Right renal pelvis (tissue), 4 donors: ENCODE data around the gene NUDT21. TPM values are rescaled to one million over a fixed set of nuclear protein-coding genes. Genes with fewer than 3 reads are reported as not detected.
"Not testable (repeated sequence)": the region's sequence is repeated elsewhere in the genome, so short reads cannot be mapped to it uniquely, and the experiment has no call there.

Experiments used
- DNase-seq, 4 donors: peaks; one replicate each; pipeline ENCODE4 v3.0.0-alpha.2; 2013; ENCODE audit warnings: low read depth in 4 of 4, low spot score in 3 of 4, missing footprints in 1 of 4
- polyA plus RNA-seq, 4 donors: library from polyadenylated mRNA; unstranded; fragments of 120-200 nt; gene quantifications; one replicate each; pipeline ENCODE4 v1.2.1, GENCODE V29; 2013; ENCODE audit not compliant: insufficient read length in 4 of 4

Gene NUDT21
- polyA plus RNA-seq = 100 to 1,000 TPM; 116 to 146 (median 143) TPM

- DNase-seq = peak; percentile 82 to 95 (median 94)
These were observed at the start of gene NUDT21, which contains the start of gene OGFOD1 for GRCh38 chr16:56450986-56451752. Gene NUDT21, minus strand, starts transcription at chr16:56451332. Its CDS starts 130 bp downstream, at chr16:56451202. Gene OGFOD1, plus strand, starts transcription at chr16:56451554. Its CDS starts 59 bp downstream, at chr16:56451613.

GRCh38 chr16:56493815-56494214, 42.7 kb upstream of the NUDT21 start:
- no peak for DNase-seq

DNA sequence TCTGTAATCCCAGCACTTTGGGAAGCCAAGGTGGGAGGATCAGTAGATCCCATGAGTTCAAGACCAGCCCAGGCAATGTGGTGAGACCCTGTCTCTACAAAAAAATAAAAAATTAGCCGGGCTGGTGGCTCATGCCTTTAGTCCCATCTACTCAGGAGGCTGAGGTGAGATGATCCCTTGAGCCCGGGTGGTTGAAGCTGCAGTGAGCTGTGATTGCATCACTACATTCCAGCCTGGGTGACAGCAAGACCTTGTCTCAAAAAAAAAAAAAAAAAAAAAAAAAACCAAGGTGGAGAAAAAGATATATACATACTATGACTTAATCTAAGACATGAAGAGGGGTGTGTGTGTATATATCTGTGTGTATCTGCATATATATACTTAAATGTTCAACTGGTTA, 42.0 kb upstream of the NUDT21 start:
- no peak for DNase-seq

GRCh38 chr16:56491657-56492261, 40.6 kb upstream of the NUDT21 start:
- DNase-seq = no peak

GRCh38 chr16:56488868-56489267, 37.7 kb upstream of the NUDT21 start:
- not testable (repeated sequence) for DNase-seq

GRCh38 chr16:56488035-56488434, 36.9 kb upstream of the NUDT21 start:
- DNase-seq = no peak

- no peak for DNase-seq
These were observed 32.3 kb upstream of the NUDT21 start for GRCh38 chr16:56483394-56483793.

DNA sequence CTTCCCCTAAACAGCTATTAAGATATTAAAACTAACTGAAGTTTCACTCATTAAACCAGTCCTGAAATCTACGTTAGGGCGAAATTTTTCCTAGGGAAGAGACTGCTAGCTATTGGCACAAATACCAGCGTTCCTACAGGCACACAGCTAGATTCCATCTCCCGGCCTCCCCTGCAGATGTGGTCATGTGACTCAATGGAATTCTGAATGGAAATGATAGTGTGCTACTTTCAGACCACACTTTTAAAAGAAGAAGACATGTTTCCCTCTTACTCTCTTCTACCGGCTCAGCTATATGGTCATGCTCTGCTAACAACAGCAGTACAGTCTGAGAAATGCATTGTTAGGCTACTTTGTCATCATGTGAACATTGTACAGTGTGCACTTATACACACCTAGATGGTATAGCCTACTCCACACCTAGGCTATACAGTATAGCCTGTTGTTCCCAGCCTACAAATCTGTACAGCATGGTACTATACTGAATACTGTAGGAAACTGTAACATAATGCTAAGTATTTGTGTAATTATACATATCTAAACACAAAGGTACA, 31.6 kb upstream of the NUDT21 start:
- DNase-seq = no peak

DNA sequence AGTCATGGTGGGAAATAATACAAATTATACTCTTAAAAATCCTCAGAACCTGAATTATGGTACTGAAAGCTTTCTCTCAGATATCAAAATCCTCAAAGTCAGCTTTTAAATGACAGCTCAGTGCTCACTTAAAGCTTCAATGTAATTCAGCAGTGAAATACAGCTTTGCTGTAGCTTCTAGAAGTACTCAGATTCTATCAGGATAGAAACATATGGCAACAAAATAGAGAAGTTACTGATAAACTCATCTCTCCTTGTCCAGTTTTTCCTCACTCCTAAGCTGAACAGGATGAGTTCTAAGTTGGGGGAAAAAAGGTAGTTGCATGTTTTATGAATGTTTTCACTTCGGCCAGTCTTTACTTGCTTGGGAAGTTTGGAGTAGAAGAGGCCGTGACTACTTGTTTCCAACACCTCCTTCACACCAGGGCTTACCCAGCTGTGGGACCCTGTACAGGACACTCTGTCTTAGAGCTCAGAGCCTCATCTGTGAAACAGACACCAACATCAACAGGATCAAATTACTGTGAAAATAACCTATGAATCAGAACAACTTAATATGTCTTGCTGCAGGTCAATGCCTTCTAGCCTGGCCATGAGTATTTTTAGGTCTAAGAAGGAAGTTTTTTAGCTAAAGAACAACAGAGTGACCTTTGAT, 30.5 kb upstream of the NUDT21 start:
- peak; percentile 5 to 51 (median 33) for DNase-seq

DNA sequence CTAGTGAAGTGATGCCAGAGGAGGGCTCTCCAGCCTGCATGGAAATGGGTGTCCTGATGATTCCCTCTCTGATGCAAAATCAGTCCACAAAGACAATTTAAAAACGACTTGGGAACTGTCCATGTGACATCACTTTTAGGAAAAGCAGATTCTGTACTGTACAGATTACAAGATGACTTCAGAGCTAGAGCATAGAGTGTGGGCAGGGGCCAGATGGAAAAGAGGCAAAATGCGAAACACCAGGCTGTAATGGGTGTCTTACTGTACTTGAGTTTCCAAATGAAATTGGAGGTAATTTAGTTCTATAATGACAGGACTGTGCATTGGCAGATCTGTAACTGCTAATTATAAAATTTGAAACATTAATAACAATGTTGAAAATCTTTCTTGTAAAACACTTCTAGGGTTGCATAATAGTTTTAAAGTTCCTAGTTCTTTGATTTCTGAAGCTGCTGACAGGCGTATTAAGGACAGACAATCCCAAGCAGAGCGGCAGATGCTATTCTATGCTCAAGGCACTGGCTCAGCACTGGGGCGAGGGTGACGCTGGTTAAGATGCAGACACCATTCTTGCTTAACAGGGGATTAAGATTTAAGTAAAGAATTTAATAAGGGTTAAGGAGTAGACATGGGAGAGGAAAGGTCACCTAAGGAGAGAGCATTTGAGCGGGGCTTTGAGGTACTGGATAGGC, 29.8 kb upstream of the NUDT21 start:
- no peak for DNase-seq

DNA sequence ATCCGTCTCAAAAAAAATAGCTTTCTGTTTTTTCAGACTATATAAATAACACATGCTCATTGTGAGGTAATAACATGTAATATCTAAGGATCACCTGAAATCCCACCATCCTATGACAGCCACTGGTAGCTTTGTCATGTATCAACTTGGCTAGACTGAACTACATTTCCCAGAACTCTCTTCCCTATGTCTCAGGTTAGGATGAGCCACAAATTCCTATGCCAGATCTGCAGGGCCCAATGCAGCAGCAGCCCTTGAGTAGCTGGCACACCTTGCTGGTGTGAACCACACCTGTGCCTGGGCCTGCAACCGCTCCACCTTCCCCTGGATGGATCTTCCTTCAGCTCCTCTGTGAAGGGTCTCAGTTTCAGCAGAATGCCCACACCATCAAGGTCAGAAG, 28.3 kb upstream of the NUDT21 start:
- DNase-seq = no peak

DNA sequence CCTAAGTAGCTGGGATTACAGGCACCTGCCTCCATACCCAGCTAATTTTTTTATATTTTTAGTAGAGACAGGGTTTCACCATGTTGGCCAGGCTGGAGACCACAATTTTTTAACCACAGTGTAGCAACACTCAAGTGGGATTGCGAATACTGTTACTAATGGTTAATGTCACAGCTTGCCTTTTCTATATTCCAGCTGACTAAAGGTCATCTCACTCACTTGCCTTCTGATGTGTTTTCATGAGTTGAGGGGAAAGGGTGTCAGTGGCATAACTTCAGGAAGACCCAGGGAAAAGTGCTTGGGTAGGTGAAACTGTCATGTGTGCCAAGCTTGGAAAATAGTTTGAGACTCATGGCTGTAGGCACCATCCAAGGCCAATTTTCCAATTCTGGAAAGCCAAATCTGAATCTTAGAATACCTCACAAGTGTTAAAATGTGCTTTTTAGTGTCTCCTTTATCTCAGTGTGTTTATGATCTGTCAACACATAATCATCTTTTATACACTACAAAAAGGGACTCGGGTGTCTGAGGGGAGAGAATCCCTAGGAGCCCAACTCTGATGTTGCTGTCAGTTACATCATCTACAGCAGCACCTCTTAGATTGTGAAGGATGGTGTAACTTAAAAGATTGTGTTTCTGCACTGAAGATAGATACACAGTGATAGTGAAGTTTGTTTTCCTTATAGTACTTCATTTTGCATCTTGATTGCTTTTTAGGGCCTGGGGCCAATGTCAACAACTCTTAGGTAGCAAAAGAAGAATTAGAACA, 27.3 kb upstream of the NUDT21 start:
- DNase-seq = no peak

DNA sequence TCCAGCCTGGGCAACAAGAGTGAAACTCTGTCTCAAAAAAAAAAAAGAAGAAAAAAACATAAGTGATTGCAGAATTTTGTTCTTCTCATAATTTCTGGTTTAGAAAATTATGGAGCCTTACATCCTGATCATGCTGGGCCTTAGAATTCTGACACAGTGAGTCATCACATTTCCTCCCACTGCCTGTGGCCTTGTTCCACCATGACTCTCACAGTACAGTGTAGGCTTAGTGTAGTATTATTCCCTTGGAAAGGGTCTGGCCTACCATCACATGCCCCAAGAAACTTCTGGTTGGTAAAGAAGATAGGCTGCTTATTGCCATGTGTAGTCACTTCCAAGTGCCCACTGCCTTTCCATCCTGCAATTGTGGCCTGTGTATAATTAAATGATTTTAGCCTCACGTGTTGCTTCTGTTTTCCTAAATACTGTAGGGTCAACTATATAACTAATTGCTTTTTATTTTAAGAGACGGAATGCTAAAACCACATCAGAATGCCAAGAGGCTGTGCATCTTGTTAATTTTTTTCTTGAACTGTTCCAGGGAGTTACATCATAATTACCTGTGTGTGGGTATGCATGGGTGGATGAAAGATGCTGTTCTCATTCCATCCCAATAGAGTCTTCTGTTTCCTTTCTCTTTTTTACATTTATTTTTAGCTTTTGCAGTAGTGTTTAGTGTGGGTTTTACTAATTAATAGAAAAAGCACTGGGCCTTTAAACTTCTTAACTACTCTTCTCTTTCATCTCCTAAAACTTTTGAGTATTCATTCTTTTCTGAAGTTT, 26.2 kb upstream of the NUDT21 start:
- DNase-seq = no peak

GRCh38 chr16:56475201-56475600, 24.1 kb upstream of the NUDT21 start:
- no peak for DNase-seq

GRCh38 chr16:56470666-56471065, 19.5 kb upstream of the NUDT21 start:
- DNase-seq = no peak

- no peak for DNase-seq
These were observed 19.1 kb upstream of the NUDT21 start for GRCh38 chr16:56470232-56470631.

- no peak for DNase-seq
These were observed 18.6 kb upstream of the NUDT21 start for GRCh38 chr16:56469748-56470147.

GRCh38 chr16:56468800-56469199, 17.7 kb upstream of the NUDT21 start:
- DNase-seq = no peak

GRCh38 chr16:56466344-56466743, 15.2 kb upstream of the NUDT21 start:
- no peak for DNase-seq
